HepG2 (cell line): ENCODE results near the gene RIPOR3. TPM values are rescaled to one million over a fixed set of nuclear protein-coding genes. Genes with fewer than 3 reads are reported as not detected.
A peak's percentile ranks its signal among the peaks of the same experiment; 100 is the strongest.

Experiments
- ATRX ChIP-seq: sonication (generic); formaldehyde crosslinking; IDR thresholded peaks from 2 replicates; pipeline ENCODE4 v1.4.0; 2020; ENCODE audit warnings: missing genetic modification reagents, borderline replicate concordance
- CHCHD3 ChIP-seq: sonication (generic); formaldehyde crosslinking; IDR thresholded peaks from 2 replicates; pipeline ENCODE4 v1.8.0; 2022; ENCODE audit warnings: mild to moderate bottlenecking, missing genetic modification reagents, moderate library complexity
- CHD4 ChIP-seq: fragments of 200-600 bp; sonication (generic); IDR thresholded peaks from 2 replicates; pipeline ENCODE4 v1.7.0; 2017; ENCODE audit warnings: mild to moderate bottlenecking, low read length, borderline replicate concordance
- DNMT3B ChIP-seq: conservative IDR thresholded peaks from 2 replicates; pipeline ENCODE4 v1.6.1; 2016; ENCODE audit warnings: missing biosample characterization, control low read depth
- DPF2 ChIP-seq: sonication (generic); formaldehyde crosslinking; IDR thresholded peaks from 2 replicates; pipeline ENCODE4 v1.4.0; 2020; ENCODE audit warnings: mild to moderate bottlenecking, low read depth, missing genetic modification reagents, borderline replicate concordance
- EEA1 ChIP-seq: sonication (generic); formaldehyde crosslinking; IDR thresholded peaks from 2 replicates; pipeline ENCODE4 v1.5.1; 2020; ENCODE audit warnings: mild to moderate bottlenecking, missing genetic modification reagents, borderline replicate concordance
- HDAC1 ChIP-seq: sonication (generic); formaldehyde crosslinking; IDR thresholded peaks from 2 replicates; pipeline ENCODE4 v1.5.1; 2020; ENCODE audit warnings: mild to moderate bottlenecking, missing genetic modification reagents
- MEF2D ChIP-seq: sonication (generic); formaldehyde crosslinking; IDR thresholded peaks from 2 replicates; pipeline ENCODE4 v1.5.1; 2020; ENCODE audit warnings: mild to moderate bottlenecking, missing genetic modification reagents
- ONECUT2 ChIP-seq: sonication (generic); formaldehyde crosslinking; IDR thresholded peaks from 2 replicates; pipeline ENCODE4 v1.4.0; 2020; ENCODE audit warnings: missing genetic modification reagents
- PATZ1 ChIP-seq: sonication (generic); formaldehyde crosslinking; IDR thresholded peaks from 2 replicates; pipeline ENCODE4 v1.4.0; 2020; ENCODE audit warnings: missing genetic modification reagents
- RORA ChIP-seq: sonication (generic); formaldehyde crosslinking; IDR thresholded peaks from 2 replicates; pipeline ENCODE4 v1.5.0; 2020; ENCODE audit warnings: mild to moderate bottlenecking, missing genetic modification reagents, moderate library complexity
- SMARCE1 ChIP-seq: fragments of 450-650 bp; IDR thresholded peaks from 2 replicates; pipeline ENCODE4 v1.6.1; 2017; ENCODE audit warnings: borderline replicate concordance
- SRSF4 ChIP-seq: fragments of 200-400 bp; formaldehyde crosslinking; IDR thresholded peaks from one replicate; pipeline ENCODE4 v1.6.1; 2018; ENCODE audit warnings: mild to moderate bottlenecking, low read depth, low read length, moderate library complexity; ENCODE audit not compliant: poor library complexity, severe bottlenecking
- TEAD3 ChIP-seq: optimal IDR thresholded peaks from 2 replicates; pipeline ENCODE3; 2016; ENCODE audit warnings: borderline replicate concordance
- ZBTB7A ChIP-seq: sonication (generic); formaldehyde crosslinking; IDR thresholded peaks from 2 replicates; pipeline ENCODE4 v1.8.0; 2022; ENCODE audit warnings: mild to moderate bottlenecking, missing genetic modification reagents
- ZNF235 ChIP-seq: sonication (generic); formaldehyde crosslinking; IDR thresholded peaks from 2 replicates; pipeline ENCODE4 v1.8.1; 2023; ENCODE audit warnings: mild to moderate bottlenecking, missing genetic modification reagents, borderline replicate concordance
- ZNF264 ChIP-seq: sonication (generic); formaldehyde crosslinking; IDR thresholded peaks from 2 replicates; pipeline ENCODE4 v1.4.0; 2020; ENCODE audit warnings: missing genetic modification reagents
- ZNF331 ChIP-seq: sonication (generic); formaldehyde crosslinking; IDR thresholded peaks from 2 replicates; pipeline ENCODE4 v1.4.0; 2020; ENCODE audit warnings: missing genetic modification reagents
- ZNF382 ChIP-seq: sonication (generic); formaldehyde crosslinking; IDR thresholded peaks from 2 replicates; pipeline ENCODE4 v1.5.0; 2020; ENCODE audit warnings: missing genetic modification reagents, mild to moderate bottlenecking, borderline replicate concordance
- ZNF431 ChIP-seq: sonication (generic); formaldehyde crosslinking; IDR thresholded peaks from 2 replicates; pipeline ENCODE4 v1.9.0; 2022; ENCODE audit warnings: missing genetic modification reagents, low read depth, mild to moderate bottlenecking, borderline replicate concordance
- ZNF441 ChIP-seq: sonication (generic); formaldehyde crosslinking; IDR thresholded peaks from 2 replicates; pipeline ENCODE4 v1.7.0; 2021; ENCODE audit warnings: missing genetic modification reagents, borderline replicate concordance
- ZNF567 ChIP-seq: sonication (generic); formaldehyde crosslinking; IDR thresholded peaks from 2 replicates; pipeline ENCODE4 v1.8.1; 2023; ENCODE audit warnings: mild to moderate bottlenecking, missing genetic modification reagents, borderline replicate concordance
- ZNF781 ChIP-seq: sonication (generic); formaldehyde crosslinking; IDR thresholded peaks from 2 replicates; pipeline ENCODE4 v1.5.1; 2020; ENCODE audit warnings: borderline replicate concordance, mild to moderate bottlenecking, missing genetic modification reagents; ENCODE audit errors: not compliant biosample characterization
- ZNF841 ChIP-seq: sonication (generic); formaldehyde crosslinking; IDR thresholded peaks from 2 replicates; pipeline ENCODE4 v1.8.1; 2023; ENCODE audit warnings: missing genetic modification reagents, borderline replicate concordance
- ZSCAN5A ChIP-seq: sonication (generic); formaldehyde crosslinking; IDR thresholded peaks from 2 replicates; pipeline ENCODE4 v1.8.0; 2022; ENCODE audit warnings: mild to moderate bottlenecking, missing genetic modification reagents, borderline replicate concordance
- polyA plus RNA-seq, 8 experiments: library from polyadenylated mRNA; depleted of rRNA in 3 of 8; stranded (reverse) in 7 of 8; unstranded in 1 of 8; fragments of >200 nt; fragmentation: Illumina TruSeq in 4 of 8; extraction: Trizol in 4 of 8; gene quantifications; 2 replicates each; pipeline versions ENCODE4 v1.2.1 to v1.2.3, GENCODE V29; 2011 to 2016; ENCODE audit warnings: low read depth in 4 of 8, missing spikeins in 1 of 8, mixed read lengths in 1 of 8; ENCODE audit not compliant: insufficient read depth in 1 of 8
- total RNA-seq, 5 experiments: library from RNA; depleted of rRNA; stranded (reverse); fragments of >200 nt; fragmentation: Illumina TruSeq; extraction: Trizol; gene quantifications; 2 replicates each; pipeline ENCODE4 v1.2.3, GENCODE V29; 2016; ENCODE audit warnings: low read depth in 1 of 5
- TF ChIP-seq, protein P1 (sequence below): sonication (generic); formaldehyde crosslinking; IDR thresholded peaks from 2 replicates; pipeline ENCODE4 v1.8.0; 2022; ENCODE audit warnings: mild to moderate bottlenecking, missing genetic modification reagents, moderate library complexity

Gene RIPOR3
- total and polyA plus RNA-seq, 2 of the 13 experiments (the other 11 are each of a cell fraction or from before 2014, with no cell fraction given), result 0.18 TPM; not detected in 1

- TF ChIP-seq ZSCAN5A (CRISPR knock-in tag), result no peak
- TF ChIP-seq ZNF567, result no peak
- peak; percentile 63 for TF ChIP-seq TEAD3 (CRISPR knock-in tag)
- no peak for TF ChIP-seq DPF2 (CRISPR knock-in tag)
- TF ChIP-seq PATZ1 (CRISPR knock-in tag), result 0 out of 2 replicates have a peak, but pooled peaks have one; percentile 22
- no peak for TF ChIP-seq ZBTB7A (CRISPR knock-in tag)
- no peak for TF ChIP-seq ZNF382 (CRISPR knock-in tag)
- no peak for TF ChIP-seq ONECUT2 (CRISPR knock-in tag)
- TF ChIP-seq, protein P1, sequence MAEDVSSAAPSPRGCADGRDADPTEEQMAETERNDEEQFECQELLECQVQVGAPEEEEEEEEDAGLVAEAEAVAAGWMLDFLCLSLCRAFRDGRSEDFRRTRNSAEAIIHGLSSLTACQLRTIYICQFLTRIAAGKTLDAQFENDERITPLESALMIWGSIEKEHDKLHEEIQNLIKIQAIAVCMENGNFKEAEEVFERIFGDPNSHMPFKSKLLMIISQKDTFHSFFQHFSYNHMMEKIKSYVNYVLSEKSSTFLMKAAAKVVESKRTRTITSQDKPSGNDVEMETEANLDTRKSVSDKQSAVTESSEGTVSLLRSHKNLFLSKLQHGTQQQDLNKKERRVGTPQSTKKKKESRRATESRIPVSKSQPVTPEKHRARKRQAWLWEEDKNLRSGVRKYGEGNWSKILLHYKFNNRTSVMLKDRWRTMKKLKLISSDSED (CRISPR knock-in tag), result no peak
- TF ChIP-seq ZNF235 (CRISPR knock-in tag), result no peak
- TF ChIP-seq ATRX (CRISPR knock-in tag), result no peak
- no peak for TF ChIP-seq RORA (CRISPR knock-in tag)
- no peak for TF ChIP-seq CHCHD3 (CRISPR knock-in tag)
- TF ChIP-seq CHD4, result no peak
- no peak for TF ChIP-seq SMARCE1
- TF ChIP-seq SRSF4, result no peak
- no peak for TF ChIP-seq EEA1 (CRISPR knock-in tag)
- TF ChIP-seq ZNF841 (CRISPR knock-in tag), result no peak
- no peak for TF ChIP-seq HDAC1 (CRISPR knock-in tag)
- TF ChIP-seq ZNF781 (CRISPR knock-in tag), result no peak
- no peak for TF ChIP-seq MEF2D (CRISPR knock-in tag)
- TF ChIP-seq DNMT3B (CRISPR knock-in tag), result no peak
- TF ChIP-seq ZNF331 (CRISPR knock-in tag), result no peak
- TF ChIP-seq ZNF441 (CRISPR knock-in tag), result peak; percentile 56; the same call in 1 of the 2 replicates
- no peak for TF ChIP-seq ZNF431
- no peak for TF ChIP-seq ZNF264 (CRISPR knock-in tag)
Observed at GRCh38 chr20:50575865-50576720, 115.2 kb downstream of the RIPOR3 start (continued).
